Epidermal melanocyte (primary cell): ENCODE results near the gene TBPL1.
"Not testable (repeated sequence)": the region's sequence is repeated elsewhere in the genome, so short reads cannot be mapped to it uniquely, and the experiment has no call there.

Experiments
- DNase-seq: peaks from one replicate; pipeline ENCODE4 v3.0.0; 2011; ENCODE audit warnings: low spot score; ENCODE audit not compliant: insufficient read length

The TBPL1 gene

DNA sequence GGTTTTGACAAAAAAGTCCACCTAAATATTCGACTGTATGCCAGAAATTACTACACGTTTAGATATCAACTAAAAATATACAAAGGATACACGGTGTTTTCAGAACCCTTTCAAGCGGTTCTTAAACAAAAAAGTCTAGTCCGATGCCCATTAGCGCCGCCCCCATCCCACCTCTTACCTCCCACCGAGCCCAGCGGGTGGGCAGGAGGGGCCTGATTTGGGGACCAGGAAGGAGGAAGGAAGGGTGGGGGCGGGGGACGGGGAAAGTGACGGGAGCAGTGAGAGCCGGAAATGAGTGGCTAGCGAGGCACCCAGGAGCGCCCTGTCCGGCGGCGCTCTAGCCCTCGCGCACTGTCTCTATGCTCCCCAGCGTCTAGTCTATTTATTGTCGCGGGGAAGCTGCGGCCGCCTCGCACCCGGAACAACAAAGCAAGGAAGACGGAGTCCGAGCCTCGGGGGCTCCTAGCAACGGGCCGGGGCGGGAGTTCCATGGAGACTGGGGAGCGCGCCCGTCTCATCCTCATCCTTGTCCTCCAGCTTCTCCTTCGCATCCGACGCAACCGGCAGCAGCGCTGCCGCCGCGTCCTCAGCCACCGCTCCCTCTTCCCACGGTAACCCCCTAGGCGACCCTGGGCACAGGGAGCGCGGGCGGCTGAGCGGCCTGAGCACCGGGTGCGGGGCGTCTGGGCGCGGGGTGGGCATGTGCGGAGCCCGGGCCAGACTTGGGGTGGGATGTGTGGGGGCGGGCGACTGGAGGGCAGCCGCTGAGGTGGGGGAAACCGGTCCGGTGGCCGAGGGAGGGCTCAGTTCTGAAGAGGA, at the start of gene TBPL1:
Gene TBPL1 (plus strand): TSS at position 410 of the 819 bp plus-strand sequence. CDS start 26,902 bp downstream, outside the sequence.
- DNase-seq: peak; percentile 78

DNA sequence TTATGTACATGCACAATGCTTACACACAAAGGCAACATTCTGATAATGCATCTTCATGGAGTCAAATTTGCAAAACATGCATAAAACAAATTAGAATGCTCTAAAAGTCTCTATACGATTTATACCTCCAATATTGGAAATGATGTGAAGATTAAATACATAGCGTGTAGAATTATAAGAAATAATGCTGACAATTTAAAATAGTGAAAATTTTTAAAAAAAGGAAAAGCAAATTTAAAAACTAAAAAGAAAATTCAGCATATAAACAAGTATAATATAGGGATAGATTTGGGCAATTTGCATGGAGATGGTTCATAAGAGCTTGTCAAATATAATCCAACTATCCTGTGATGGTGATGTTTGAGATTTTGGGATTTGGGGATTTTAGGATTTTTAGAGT, 49.2 kb upstream of the TBPL1 start:
- no peak for DNase-seq

DNA sequence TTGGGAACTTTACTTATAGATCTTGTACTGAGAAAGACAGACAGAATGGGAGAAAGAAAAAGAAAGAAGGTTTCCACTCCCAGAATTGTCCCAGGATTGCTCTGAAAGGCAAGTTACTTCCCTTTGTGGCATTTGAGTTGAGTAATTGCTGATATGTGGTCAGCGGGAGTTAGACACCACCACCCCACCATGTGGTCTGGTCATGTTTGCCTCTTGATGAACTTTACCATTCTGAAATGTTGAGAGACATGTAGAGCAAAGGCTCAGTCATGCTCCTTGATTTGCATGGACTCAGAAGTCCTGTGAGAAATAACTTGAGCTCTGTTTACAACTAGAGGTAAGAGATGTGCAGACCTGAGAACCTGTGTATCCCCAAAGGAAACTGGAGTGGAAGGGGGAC, 47.0 kb upstream of the TBPL1 start:
- no peak for DNase-seq

- DNase-seq: peak; percentile 24
Observed at GRCh38 chr6:133916650-133917151, 36.3 kb upstream of the TBPL1 start.

GRCh38 chr6:133917781-133918180, 35.2 kb upstream of the TBPL1 start:
- no peak for DNase-seq

DNA sequence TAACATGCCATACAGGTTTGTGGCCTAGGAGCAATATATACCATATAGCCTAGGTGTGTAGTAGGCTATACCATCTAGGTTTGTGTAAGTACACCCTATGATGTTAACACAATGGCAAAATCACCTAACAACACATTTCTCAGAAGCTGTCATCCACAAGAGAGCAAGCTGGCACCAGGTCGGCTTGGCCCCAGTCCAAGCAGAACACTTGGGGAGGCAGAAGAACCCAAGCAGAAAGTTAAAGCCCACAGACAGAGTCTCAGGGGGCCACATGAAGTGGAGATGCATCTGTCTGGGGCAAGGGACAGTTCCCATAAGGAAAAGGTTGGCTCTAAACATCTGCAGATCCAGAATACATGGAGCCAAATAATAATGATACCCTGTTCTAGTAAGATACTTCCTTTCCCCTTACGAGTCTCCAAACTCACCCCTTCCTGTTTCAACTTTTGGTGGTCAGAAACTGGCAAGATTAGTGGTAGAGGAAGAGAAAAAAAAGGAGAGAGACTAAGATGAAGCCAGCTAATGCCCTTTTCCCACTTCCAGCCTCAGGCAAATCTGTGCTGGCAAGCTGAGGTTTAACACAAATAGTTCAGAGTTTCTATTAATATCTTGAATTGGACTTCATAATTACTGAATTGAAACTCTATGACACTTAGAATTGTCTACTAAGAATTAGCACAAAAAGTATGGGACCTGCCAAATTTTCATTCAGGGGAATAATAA, 34.7 kb upstream of the TBPL1 start:
- DNase-seq: no peak

DNA sequence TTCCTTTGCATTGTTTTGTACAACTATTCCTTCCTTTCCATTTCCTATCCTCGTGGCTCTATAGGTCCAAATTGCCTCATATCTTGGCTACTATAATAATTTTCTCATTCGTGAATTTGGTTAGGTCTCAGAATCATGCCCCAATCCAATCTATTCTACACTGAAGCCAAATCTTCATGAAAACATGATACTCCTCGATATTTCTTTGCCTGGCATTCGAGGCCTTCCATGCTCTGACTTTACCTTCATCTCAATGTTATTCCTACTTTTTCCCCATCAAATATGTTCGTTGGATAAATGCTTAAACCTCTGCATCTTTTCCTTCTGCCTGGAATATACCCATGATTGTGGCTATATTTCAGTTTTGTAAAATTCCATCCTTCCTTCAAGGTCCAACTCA, 33.7 kb upstream of the TBPL1 start:
- DNase-seq: no peak

DNA sequence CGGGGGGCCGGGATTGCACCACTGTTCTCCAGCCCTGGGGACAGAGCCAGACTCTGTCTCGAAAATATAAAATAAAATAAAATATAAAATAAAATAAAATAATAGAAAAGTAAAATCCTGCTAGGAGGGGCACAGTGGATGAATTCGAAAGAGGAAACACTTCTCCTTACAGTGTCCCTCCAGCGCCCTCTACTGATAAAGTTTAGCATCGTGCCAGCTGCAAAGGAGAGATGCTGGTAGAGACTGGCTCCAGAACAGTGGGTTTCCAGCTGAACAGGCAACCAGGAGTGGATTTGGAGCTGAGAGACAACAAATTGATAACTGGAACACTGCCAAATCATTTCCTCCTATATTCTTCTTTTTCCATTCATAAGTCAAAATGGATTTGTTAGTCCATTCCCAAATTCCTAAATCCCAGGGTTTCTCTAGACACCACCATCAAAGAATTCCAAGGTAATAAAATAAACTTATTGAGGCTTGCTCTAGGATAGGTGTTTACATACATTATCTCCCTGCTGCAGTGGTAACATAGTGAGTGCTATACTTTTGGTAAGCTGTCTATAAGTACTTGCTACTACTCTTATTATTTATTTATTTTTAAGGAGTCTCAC, 31.7 kb upstream of the TBPL1 start:
- DNase-seq: no peak

DNA sequence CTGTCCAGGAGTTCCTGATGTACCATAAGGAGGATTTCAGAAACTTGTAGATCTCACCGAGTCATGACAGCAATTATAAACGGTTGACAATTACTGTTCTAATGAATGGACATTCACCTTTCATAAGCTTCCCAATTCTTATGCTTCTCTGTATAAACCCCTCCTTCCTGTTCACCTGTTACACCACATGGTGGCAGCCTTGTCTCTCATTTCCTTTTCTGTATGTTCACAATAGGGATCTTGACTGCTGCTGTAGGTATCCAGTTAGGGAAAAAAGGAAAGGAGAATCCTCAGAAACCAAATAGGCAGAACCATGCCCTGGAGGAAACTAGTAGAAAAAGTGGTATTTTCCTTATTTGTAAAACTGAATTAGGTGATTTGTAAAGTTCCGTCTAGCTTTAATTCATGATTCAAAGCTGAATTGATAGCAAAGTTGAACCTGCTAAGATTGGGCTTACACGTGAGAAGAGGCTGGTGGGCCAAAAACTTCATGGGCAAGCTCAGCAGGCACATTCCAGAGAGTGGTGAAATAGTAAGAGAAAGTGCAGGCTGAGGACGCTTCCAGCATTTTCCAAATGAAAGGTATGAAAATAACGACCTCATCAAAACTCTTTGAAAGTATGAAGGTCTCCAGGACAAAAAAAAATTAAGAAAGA, 29.0 kb upstream of the TBPL1 start:
- peak; percentile 63 for DNase-seq

DNA sequence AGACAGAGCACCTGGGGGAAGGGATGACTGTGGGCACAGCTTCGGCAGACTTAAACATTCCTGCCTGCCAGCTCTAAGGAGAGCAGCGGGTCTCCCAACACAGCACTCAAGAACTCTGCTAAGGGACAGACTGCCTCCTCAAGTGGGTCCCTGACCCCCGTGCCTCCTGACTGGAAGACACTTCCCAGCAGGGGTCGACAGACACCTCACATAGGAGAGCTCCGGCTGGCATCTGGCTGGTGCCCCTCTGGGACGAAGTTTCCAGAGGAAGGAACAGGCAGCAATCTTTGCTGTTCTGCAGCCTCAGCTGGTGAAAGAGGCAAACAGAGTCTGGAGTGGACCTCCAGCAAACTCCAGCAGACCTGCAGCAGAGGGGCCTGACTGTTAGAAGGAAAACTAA, 21.8 kb upstream of the TBPL1 start:
- not testable (repeated sequence) for DNase-seq

- not testable (repeated sequence) for DNase-seq
Observed at GRCh38 chr6:133936352-133936751, 16.7 kb upstream of the TBPL1 start.

DNA sequence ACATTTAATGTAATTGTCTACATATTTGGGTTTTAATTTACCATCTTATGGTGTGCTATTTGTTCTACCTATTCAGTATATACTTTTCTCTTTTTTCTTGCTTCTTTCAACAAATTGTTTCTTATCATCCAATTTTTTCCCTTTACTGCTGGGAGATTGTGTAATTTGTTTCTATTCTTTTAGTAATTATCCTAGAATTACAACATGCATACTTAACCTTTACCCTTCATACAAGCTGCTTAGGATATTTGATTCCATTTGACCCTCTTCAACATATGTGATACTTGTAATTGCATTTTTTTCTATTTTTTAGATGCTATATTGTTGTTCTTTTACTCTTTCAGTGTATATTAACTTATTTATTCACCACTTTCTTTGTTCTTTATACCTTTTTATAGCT, 15.1 kb upstream of the TBPL1 start:
- DNase-seq: no peak

DNA sequence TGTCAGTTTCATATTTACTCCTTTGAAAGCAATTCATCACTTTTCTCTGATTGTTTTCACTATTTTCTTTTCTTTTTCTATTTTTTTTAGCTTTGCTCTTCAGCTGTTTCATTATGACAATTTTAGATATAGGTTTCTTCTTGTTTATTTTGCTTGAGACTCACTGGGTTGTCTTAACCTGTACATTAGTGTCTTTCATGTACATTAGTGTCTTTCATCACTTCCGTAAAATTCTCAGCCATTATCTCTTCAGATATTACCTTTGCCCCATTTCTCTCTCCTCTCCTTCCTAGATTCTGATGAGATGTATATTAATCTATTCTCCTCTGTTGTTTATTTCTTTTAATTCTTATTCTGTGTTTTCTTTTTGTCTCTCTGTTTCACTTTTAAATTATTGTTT, 14.5 kb upstream of the TBPL1 start:
- no peak for DNase-seq

GRCh38 chr6:133939778-133940667, 13.0 kb upstream of the TBPL1 start:
- no peak for DNase-seq

GRCh38 chr6:133945158-133945557, 7.9 kb upstream of the TBPL1 start:
- no peak for DNase-seq

DNA sequence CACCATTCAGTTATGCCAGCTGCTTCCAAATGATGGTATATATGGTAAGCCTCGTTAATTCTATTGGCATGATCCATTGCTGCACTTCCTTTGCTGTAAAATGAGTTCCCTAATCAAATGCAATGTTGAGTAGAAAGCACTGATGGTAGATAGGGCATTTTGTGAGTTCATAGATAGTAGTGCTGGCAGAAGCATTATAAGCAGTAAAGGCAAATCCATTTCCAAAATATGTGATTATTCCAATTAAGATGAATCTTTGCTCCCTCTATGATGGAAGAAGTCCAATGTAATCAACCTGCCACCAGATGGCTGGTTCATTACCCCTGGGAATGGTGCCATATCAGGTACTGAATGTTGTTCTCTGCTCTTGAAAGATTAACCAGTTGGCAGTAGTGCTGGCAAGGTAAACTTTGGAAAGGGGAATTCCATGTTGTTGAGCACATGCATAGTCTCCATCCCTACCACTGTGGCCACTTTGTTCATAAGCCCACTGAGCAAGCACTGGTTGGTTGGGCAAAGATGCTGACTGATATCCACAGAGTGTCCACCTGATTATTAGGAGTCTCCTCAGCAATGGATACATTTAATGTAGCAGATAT, 5.6 kb upstream of the TBPL1 start:
- DNase-seq: no peak

- DNase-seq: no peak
Observed at GRCh38 chr6:133948472-133948871, 4.6 kb upstream of the TBPL1 start.

DNA sequence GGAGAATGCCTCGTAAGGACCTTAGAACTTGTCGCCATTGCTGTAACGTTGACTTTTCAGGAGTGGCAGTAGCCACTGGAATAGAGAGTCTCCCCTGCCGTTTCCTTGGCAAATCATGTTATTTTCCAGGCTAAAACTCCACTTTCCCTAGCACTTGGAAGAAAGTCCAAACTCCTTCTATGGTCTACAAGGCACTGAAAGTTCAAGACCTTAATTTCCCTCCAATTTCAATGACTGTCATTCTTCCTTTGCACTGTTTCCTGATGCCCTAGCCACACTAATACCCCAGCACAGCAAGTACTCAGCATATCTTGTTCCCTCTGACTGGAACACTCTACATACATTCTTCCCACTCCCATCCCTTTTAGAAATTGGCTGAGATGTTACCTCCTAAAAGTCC, 1.8 kb upstream of the TBPL1 start:
- DNase-seq: no peak

DNA sequence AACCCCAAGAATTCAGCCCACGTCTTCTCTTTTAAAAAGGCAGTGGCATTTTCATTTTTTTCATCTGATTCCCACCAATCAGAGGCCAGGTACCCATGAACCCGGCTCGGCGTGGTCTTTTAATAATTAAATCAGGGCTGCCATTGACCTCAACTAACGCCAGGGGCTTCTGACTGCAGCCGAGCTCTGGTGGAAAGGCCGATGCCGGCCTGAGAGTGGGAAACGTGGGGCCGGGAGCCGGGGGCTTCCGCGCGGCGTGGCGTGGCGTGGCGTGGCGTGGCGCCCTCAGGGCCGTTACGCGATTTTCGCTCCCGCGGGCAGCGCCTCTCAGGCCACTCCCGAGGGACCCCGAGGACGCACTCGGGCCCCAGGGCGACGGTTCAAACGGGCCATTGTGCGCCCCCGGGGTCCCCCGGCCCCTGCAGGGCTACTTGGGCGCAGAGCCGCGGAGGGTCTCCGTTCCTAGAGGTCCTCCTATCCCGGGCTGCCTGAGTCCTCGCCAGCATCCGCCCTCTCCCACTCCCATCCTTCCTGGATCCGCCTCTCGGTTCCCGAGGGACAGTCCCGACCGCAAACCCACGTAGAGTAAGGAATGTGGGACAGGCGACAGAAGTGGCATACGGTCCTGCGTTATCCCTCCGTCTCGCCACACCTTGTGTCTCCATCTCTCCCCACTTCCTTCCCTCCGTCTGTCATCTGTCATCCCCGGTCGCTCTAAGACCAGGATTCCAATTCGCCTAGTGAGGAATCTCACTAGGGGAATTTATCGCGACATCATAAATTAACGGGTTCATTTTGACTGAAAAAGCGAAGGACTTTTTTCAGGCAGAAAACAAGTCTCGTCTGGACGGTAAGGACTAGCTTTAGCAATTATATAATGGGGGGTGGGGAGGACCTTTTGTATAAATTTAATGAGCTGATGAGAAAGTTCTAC, 876 bp upstream of the TBPL1 start:
- peak; percentile 57 for DNase-seq
